OCI-LY1 (cell line): Measurements from ENCODE around the gene ADGRV1.

ENCODE experiments used
- H2AFZ ChIP-seq: fragments of 200-600 bp; sonication (generic), shearing (Covaris generic); 2 replicates; pipeline ENCODE4 v1.6.0; 2014; ENCODE audit warnings: antibody characterized with exemption, mild to moderate bottlenecking, low read length
- H3F3A ChIP-seq: fragments of 200-600 bp; sonication (generic), shearing (Covaris generic); 2 replicates; pipeline ENCODE4 v1.6.0; 2014; ENCODE audit warnings: mild to moderate bottlenecking, antibody characterized with exemption, low read length, moderate library complexity; ENCODE audit not compliant: insufficient read depth
- H3K27ac ChIP-seq: fragments of 200-600 bp; sonication (generic); 2 replicates; pipeline ENCODE4 v1.5.1; 2014; ENCODE audit warnings: low read length, mixed run types, mild to moderate bottlenecking, low read depth; ENCODE audit not compliant: poor library complexity, severe bottlenecking
- H3K27me3 ChIP-seq: fragments of 200-600 bp; sonication (generic); 2 replicates; pipeline ENCODE4 v1.6.0; 2014; ENCODE audit warnings: antibody characterized with exemption, mild to moderate bottlenecking, low read length, moderate library complexity; ENCODE audit not compliant: insufficient read depth
- H3K36me3 ChIP-seq: fragments of 200-600 bp; sonication (generic); 2 replicates; pipeline ENCODE4 v1.6.1; 2014; ENCODE audit warnings: mild to moderate bottlenecking, antibody characterized with exemption, low read length, moderate library complexity, mixed read lengths; ENCODE audit not compliant: insufficient read depth
- H3K4me1 ChIP-seq: fragments of 200-600 bp; sonication (generic); 2 replicates; pipeline ENCODE4 v1.5.1; 2014; ENCODE audit warnings: mild to moderate bottlenecking, low read length, moderate library complexity; ENCODE audit not compliant: insufficient read depth, severe bottlenecking
- H3K4me2 ChIP-seq: fragments of 200-600 bp; sonication (generic), shearing (Covaris generic); 2 replicates; pipeline ENCODE4 v1.6.1; 2014; ENCODE audit warnings: low read length
- H3K4me3 ChIP-seq: fragments of 200-600 bp; sonication (generic); 2 replicates; pipeline ENCODE4 v1.5.1; 2014; ENCODE audit warnings: low read length, low read depth, mild to moderate bottlenecking, mixed read lengths; ENCODE audit not compliant: poor library complexity, severe bottlenecking
- H3K79me2 ChIP-seq: fragments of 200-600 bp; shearing (Covaris generic); 2 replicates; pipeline ENCODE4 v1.6.1; 2016; ENCODE audit warnings: mixed run types, low read length, mixed read lengths; ENCODE audit not compliant: insufficient read depth
- H3K9ac ChIP-seq: fragments of 200-600 bp; sonication (generic), shearing (Covaris generic); 2 replicates; pipeline ENCODE4 v1.6.1; 2014; ENCODE audit warnings: mild to moderate bottlenecking, low read length, mixed read lengths
- H3K9me2 ChIP-seq: fragments of 200-600 bp; sonication (generic), shearing (Covaris generic); 2 replicates; pipeline ENCODE4 v1.6.1; 2014; ENCODE audit warnings: low read depth, mild to moderate bottlenecking, low read length, mixed read lengths
- H3K9me3 ChIP-seq: fragments of 200-600 bp; shearing (Covaris generic); 2 replicates; pipeline ENCODE4 v1.6.1; 2014; ENCODE audit warnings: low read length, mixed read lengths
- H4K20me1 ChIP-seq: fragments of 200-600 bp; sonication (generic), shearing (Covaris generic); 2 replicates; pipeline ENCODE4 v1.6.0; 2016; ENCODE audit warnings: mild to moderate bottlenecking, low read length; ENCODE audit not compliant: insufficient read depth
- EZH2 ChIP-seq: fragments of 200-600 bp; sonication (generic), shearing (Covaris generic); IDR thresholded peaks from 2 replicates; pipeline ENCODE4 v1.8.0; 2017; ENCODE audit warnings: borderline replicate concordance, mixed run types, mild to moderate bottlenecking, antibody characterized with exemption, low read length, moderate library complexity, mixed read lengths
- TF ChIP-seq, protein P1 (sequence below): fragments of 200-600 bp; sonication (generic), shearing (Covaris generic); IDR thresholded peaks from 2 replicates; pipeline ENCODE4 v1.5.1; 2017; ENCODE audit warnings: mild to moderate bottlenecking, antibody characterized with exemption, low read length, moderate library complexity, mixed read lengths

The ADGRV1 gene

DNA sequence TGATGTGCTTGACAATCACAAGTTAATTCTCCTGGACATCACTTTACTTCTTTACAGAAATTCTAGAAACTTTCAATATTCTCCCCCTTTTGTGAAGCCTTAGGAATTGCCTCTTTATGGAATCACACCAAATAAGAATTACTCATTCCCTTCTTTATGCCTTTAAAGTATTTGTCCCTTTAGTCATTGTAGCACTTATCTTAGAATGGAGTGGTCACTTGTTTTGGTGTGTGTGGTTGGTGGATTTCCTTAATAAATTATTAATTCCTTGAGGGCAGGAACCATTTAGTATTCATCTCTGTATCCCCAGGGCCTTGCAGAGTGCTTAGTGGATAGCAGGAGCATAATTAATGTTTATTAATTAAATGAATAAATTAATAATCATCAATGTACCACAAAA lies 517.5 kb downstream of the ADGRV1 start:
- TF ChIP-seq, protein P1, sequence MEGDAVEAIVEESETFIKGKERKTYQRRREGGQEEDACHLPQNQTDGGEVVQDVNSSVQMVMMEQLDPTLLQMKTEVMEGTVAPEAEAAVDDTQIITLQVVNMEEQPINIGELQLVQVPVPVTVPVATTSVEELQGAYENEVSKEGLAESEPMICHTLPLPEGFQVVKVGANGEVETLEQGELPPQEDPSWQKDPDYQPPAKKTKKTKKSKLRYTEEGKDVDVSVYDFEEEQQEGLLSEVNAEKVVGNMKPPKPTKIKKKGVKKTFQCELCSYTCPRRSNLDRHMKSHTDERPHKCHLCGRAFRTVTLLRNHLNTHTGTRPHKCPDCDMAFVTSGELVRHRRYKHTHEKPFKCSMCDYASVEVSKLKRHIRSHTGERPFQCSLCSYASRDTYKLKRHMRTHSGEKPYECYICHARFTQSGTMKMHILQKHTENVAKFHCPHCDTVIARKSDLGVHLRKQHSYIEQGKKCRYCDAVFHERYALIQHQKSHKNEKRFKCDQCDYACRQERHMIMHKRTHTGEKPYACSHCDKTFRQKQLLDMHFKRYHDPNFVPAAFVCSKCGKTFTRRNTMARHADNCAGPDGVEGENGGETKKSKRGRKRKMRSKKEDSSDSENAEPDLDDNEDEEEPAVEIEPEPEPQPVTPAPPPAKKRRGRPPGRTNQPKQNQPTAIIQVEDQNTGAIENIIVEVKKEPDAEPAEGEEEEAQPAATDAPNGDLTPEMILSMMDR: no peak
- TF ChIP-seq EZH2: no peak
- no peaks in the 10 kb centered on the region for H4K20me1 ChIP-seq
- no peak overlapping the region for H3K4me2 ChIP-seq
- no peaks in the 10 kb centered on the region for H3K27me3 ChIP-seq
- no peaks in the 10 kb centered on the region for H3K9me2 ChIP-seq
- H3K4me3 ChIP-seq: no peak overlapping the region
- no peak overlapping the region for H3K27ac ChIP-seq
- H3F3A ChIP-seq: no peaks in the 10 kb centered on the region
- no peak overlapping the region for H3K9ac ChIP-seq
- H3K9me3 ChIP-seq: no peaks in the 10 kb centered on the region
- H3K4me1 ChIP-seq: no peaks in the 10 kb centered on the region
- no peaks in the 10 kb centered on the region for H3K79me2 ChIP-seq
- H3K36me3 ChIP-seq: no peaks in the 10 kb centered on the region
- H2AFZ ChIP-seq: no peak overlapping the region

DNA sequence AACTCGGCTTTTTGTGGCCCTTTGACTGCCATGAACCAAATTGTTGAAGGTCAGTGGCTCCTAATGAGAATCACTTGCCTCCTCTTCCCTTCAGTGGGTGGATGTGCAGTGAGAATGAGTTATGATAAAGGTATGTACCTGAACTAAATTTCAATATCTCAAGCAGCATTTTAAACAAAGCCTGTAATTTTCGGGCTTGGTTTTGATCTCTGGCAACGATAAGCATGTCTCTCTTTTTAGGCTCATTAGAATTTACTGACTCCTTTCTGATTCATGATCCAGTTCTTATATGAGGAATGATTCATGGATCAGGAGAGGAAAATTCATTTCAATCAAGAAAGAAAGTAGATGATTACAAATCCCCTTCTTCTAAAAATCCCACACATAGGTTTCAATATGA lies 519.0 kb downstream of the ADGRV1 start:
- no peak overlapping the region for H2AFZ ChIP-seq
- H3K36me3 ChIP-seq: no peaks in the 10 kb centered on the region
- H3F3A ChIP-seq: no peaks in the 10 kb centered on the region
- no peak overlapping the region for H3K27ac ChIP-seq
- H3K27me3 ChIP-seq: no peaks in the 10 kb centered on the region
- no peaks in the 10 kb centered on the region for H3K9me3 ChIP-seq
- no peaks in the 10 kb centered on the region for H4K20me1 ChIP-seq
- TF ChIP-seq, protein P1: no peak
- no peak for TF ChIP-seq EZH2
- no peaks in the 10 kb centered on the region for H3K4me1 ChIP-seq
- H3K9me2 ChIP-seq: no peaks in the 10 kb centered on the region
- no peak overlapping the region for H3K4me2 ChIP-seq
- H3K9ac ChIP-seq: no peak overlapping the region
- no peaks in the 10 kb centered on the region for H3K79me2 ChIP-seq
- H3K4me3 ChIP-seq: no peak overlapping the region

DNA sequence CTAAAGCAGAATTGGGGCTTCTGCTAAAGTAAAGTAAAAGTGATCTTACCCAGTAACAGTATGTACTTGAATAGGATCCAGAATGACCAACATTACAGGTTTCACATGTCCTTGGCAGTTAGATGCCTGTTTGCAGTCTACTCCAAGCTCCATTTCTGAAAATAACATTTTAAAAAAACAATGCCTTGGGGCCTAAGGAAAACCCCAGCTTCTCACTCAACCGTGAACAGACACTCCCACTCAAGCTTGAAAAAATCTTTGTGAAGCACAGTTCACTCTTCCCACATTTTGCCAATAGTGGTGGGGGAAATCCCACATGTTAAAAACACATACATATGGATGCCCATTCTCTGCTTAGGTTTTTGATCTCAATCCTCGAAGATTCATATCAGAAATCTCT lies 520.4 kb downstream of the ADGRV1 start:
- H3K36me3 ChIP-seq: no peaks in the 10 kb centered on the region
- no peaks in the 10 kb centered on the region for H4K20me1 ChIP-seq
- no peak overlapping the region for H2AFZ ChIP-seq
- H3F3A ChIP-seq: no peaks in the 10 kb centered on the region
- no peak overlapping the region for H3K4me2 ChIP-seq
- no peak overlapping the region for H3K4me3 ChIP-seq
- TF ChIP-seq EZH2: no peak
- TF ChIP-seq, protein P1: no peak
- no peaks in the 10 kb centered on the region for H3K27me3 ChIP-seq
- H3K9ac ChIP-seq: no peak overlapping the region
- no peak overlapping the region for H3K27ac ChIP-seq
- no peaks in the 10 kb centered on the region for H3K79me2 ChIP-seq
- H3K9me3 ChIP-seq: no peaks in the 10 kb centered on the region
- no peaks in the 10 kb centered on the region for H3K4me1 ChIP-seq
- H3K9me2 ChIP-seq: no peaks in the 10 kb centered on the region
